Measurements from ENCODE around the gene TULP1.

DNA sequence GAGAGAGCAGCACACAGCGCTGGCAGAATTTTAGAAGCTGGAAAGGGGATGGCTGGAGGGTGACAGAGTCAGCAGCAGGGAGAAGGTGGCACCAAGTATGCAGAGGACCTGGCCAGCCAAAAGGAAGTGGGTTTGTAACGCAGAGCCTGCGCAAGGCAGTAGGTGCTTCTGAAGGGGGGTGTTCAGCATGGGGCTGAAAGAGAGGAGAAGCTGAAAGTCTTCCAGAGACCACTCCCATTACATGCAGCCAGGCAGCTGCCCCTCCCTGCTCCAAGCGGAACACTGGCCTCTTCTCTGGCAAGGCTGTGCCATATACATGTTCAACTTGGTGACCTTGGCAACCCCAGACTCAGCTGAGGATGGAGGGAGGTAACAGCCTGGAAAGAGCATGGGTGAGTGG is 42.1 kb upstream of the TULP1 start:
- TF ChIP-seq, protein P1, sequence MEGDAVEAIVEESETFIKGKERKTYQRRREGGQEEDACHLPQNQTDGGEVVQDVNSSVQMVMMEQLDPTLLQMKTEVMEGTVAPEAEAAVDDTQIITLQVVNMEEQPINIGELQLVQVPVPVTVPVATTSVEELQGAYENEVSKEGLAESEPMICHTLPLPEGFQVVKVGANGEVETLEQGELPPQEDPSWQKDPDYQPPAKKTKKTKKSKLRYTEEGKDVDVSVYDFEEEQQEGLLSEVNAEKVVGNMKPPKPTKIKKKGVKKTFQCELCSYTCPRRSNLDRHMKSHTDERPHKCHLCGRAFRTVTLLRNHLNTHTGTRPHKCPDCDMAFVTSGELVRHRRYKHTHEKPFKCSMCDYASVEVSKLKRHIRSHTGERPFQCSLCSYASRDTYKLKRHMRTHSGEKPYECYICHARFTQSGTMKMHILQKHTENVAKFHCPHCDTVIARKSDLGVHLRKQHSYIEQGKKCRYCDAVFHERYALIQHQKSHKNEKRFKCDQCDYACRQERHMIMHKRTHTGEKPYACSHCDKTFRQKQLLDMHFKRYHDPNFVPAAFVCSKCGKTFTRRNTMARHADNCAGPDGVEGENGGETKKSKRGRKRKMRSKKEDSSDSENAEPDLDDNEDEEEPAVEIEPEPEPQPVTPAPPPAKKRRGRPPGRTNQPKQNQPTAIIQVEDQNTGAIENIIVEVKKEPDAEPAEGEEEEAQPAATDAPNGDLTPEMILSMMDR (IDR thresholded peaks at IDR 0.05) = no peak
- no peak for TF ChIP-seq POLR2A (IDR thresholded peaks at IDR 0.05)
- TF ChIP-seq EP300 (IDR thresholded peaks at IDR 0.05) = no peak

Data from suprapubic skin (tissue), 3 donors.